MM.1S (cell line): ENCODE measurements around the gene NAP1L5.

Experiments
- EZH2phosphoT487 ChIP-seq: fragments of 300-600 bp; sonication (generic); IDR thresholded peaks from 2 replicates; pipeline ENCODE4 v1.6.1; 2018; ENCODE audit warnings: antibody characterized with exemption, low read length
- TF ChIP-seq, protein P1 (sequence below): fragments of 300-600 bp; sonication (generic); IDR thresholded peaks from 2 replicates; pipeline ENCODE4 v1.5.1; 2016; ENCODE audit warnings: antibody characterized with exemption, low read length, mixed read lengths

GRCh38 chr4:88697141-88697540, 488 bp downstream of the NAP1L5 start:
- TF ChIP-seq, protein P1, sequence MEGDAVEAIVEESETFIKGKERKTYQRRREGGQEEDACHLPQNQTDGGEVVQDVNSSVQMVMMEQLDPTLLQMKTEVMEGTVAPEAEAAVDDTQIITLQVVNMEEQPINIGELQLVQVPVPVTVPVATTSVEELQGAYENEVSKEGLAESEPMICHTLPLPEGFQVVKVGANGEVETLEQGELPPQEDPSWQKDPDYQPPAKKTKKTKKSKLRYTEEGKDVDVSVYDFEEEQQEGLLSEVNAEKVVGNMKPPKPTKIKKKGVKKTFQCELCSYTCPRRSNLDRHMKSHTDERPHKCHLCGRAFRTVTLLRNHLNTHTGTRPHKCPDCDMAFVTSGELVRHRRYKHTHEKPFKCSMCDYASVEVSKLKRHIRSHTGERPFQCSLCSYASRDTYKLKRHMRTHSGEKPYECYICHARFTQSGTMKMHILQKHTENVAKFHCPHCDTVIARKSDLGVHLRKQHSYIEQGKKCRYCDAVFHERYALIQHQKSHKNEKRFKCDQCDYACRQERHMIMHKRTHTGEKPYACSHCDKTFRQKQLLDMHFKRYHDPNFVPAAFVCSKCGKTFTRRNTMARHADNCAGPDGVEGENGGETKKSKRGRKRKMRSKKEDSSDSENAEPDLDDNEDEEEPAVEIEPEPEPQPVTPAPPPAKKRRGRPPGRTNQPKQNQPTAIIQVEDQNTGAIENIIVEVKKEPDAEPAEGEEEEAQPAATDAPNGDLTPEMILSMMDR = no peak
- no peak for TF ChIP-seq EZH2phosphoT487
